NCI-H1436 treated with DMSO at 0.1 percent for 48 hours (cell line): ENCODE results near the gene WNT7A.
"Not testable (repeated sequence)": the region's sequence is repeated elsewhere in the genome, so short reads cannot be mapped to it uniquely, and the experiment has no call there.

Source experiments
- DNase-seq: peaks from one replicate; lab custom pipeline; 2025; lab: John Stamatoyannopoulos, UW

WNT7A gene

DNA sequence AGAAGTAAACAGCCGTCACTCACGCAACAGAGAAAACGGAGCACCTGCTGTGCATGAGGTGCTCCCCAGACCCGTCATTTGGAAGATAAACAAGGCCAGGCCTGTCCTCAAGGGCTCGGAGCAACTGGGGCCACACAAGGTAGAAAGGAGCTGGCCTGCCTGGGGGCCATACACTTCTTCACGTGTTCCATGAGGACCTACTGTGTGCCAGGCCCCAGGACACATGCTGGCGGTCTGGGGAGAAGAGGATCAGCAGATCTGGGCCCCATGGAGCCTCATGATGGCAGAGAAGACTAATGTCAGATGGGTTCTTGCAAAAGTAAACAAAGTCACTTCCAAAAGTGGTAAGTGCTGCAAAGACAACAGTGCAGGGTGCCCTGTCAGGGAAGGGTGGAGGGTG is 14.3 kb downstream of the WNT7A start:
- DNase-seq, result no peak

DNA sequence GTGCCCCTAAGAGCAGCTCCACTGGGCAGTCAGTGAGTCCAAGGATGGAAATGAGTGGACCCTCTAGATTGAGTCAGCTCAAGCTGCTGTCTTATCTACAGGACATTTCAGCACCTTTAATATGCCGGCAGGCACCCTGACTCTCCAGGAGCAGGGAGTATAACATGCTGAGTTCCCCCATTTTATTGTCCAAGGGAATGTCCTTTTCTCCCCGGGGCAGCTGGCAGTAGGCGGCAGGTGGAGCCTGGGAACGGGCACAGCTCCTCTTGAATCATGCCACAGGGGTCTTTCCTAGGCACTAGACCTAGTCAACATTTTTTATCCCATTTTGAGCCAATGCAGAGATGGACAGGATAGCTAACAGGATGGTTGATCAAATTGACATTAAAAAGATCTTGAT is 14.8 kb downstream of the WNT7A start:
- no peak for DNase-seq

DNA sequence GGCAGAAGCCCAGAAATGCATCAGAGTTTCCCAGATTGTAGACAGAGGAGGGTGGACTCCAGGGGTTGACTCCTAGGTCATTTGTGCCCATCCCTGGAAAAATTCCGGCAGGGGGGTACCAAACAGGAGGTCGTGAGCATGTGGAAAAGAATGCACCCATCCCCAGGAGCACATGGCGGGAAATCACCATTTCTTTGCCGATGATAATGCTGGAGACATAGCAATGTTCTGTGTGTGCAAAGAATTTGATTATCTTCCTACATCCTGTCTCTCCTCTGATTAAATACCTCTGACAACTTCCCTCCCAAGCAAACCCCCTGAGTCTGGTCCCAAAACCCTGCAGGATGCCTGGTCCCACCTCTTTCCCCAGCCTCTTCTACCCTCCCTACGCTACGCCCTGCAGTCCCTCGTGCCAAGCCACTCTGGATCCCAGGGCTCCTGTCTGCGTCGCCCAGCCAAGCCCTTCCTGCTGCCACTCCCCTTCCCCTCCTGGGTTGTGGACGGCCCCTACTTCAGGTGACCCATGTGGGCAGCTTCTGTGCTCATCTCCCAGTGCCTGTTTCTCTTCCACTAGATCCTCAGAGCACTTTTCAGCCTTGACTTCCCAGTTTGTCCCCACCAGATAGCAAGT is 15.8 kb downstream of the WNT7A start:
- DNase-seq, result no peak

DNA sequence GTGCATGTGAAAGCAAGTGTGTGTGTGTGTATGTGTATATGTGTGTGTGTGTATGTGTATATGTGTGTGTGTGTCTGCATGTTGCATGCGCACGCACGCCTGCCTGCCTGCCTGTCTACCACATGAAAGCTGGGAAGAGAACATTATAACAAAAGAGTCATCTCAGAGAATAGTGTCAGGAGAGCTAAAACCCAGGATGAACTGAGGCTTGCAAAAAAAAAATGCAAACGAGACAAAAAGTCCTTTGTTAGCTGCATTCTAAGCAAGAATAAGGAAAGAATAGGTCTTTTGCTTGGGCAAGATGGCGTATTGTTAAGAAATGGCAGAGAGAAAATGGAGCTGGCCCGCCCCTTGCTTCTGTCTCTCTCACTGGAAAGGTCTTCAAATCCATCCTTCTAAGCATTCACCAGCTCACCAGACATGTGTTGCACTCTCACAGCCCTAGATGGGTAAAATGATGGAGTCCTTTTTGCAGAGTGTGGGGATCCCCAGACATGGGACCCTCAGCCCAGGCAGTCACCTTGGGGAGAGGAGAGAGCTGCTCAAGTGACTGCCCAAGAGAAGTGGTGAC is 16.4 kb downstream of the WNT7A start:
- no peak for DNase-seq

DNA sequence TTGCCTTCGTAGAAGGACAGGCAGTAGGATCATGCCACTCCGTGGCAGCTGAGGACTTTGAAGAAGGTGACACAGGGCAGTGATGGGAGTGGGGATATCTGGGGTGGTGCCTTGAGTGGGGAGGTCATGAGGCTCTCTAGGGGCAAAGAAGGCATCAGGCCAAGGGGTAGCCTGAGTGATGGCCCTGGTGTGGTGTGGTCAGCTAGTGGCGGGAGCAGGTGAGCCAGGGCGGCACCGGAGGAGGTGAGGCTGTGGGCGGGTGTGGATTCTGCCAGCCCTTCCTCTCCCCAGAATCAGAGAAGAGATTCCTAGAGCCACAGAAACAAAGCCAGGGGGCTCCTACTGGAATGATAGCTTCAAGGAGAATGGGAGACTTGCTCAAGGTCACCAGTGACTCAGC is 18.4 kb downstream of the WNT7A start:
- no peak for DNase-seq

DNA sequence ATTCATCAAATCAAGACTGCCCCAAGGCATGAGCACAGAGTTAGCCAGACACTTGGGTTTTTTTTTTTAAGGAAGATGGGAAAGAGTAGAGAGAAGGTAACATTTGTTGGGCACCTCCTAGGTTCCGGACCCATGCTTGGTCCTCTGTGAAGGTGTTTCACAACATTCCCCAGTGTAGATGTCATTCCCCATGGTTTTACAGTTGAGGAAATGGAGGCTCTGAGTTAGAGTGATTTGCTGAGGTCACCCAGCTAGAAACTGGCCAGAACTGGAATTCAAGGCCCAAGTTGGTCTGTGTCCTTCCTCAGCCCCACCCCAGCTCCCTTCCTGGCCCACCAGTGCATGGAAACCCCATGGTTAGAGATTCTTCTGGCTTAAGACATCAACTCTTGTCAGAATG is 19.9 kb downstream of the WNT7A start:
- no peak for DNase-seq

DNA sequence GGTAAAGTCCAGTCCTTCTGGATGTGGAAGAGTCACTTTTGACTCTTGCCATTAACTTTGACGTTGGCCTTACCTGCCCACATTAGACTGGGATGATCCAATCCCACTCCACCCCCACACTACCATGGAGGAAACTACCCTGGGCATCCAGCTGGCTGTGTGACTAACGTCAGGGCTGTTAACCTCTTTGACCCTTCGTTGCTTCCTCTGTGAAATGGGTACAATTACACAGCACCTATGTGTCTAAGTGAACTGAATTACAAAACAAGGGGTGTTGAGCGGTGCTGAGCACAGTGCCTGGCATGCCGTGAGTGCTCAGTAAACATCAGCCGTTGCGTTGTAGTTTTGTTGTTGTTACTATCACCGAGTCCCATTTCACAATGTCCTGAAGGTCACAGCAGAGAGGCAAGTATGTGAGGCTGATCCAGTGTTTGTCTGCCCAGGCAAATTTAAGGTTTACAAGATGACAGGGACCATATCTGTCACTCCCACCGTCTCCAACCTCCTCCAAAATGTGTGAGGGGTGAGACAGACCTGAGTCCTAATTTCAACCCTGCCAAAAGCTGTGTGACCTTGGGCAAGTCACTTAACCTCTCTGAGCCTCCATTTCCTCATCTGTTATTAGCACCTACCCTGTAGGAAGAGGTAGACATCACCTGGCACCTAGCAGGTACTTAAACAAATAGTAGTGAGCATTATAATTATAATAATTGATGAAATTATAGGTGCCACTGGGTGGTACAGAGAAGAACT is 20.9 kb downstream of the WNT7A start:
- no peak for DNase-seq

DNA sequence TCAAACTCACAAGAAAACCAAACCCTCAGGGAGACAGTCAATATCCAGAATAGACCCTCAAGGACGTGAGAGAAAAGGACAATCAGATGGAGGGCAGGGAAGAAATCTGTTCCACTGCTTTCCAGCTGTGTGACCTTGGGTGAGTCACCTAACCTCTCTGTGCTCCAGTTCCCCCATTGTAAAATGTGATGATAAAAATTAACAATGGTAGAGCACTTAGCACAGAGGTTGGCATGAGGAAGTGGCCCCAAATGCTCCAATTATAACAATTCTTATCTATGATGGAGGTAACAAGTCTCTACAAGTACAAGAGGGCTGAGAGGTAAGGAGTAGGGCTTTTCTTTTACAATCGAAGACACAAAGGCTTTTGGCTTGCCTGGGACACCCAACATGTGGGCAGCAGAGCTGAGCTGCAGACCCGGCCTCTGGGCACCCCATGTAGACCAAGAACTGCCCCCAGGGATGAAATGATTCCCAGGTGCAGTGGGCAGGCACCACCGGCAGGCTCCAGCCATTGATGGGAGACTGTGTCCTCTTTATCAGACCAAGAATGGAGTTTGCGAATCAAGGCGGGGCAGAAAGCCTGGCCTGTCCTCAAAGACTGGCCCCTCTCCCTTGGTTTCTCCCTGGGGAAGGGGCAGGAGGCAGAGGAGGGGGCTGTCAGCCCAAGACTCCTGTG is 22.0 kb downstream of the WNT7A start:
- no peak for DNase-seq

DNA sequence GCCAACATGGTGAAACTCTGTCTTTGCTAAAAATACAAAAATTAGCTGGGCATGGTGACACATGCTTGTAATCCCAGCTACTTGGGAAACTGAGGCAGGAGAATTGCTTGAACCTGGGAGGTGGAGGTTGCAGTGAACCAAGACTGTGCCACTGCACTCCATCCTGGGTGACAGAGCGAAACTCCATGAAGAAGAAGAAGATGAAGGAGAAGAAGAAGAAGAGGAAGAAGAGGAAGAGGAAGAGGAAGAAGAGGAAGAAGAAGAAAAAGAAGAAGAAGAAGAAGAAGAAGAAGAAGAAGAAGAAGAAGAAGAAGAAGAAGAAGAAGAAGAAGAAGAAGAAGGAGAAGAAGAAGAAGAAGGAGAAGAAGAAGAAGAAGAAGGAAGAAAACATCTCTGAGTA is 23.2 kb downstream of the WNT7A start:
- DNase-seq, result not testable (repeated sequence)

DNA sequence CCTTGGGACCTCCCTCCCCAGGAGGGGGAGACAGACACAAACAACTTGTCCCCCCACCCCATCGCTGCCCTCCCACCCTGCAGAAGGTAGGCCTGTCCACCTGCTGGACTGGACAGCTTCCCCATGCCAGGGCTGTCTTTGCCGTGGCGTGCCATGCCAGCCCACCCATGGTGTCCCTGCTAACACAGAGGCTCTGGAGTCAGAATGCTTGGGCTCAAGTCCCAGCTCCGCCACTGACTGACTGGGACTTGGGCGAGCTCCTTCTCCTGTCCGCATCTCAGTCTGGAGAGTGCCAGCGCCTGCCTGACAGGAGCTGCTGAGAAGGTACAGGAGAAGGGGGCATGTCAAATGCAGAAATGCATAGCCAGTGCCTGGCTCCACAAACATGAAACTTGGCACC is 23.9 kb downstream of the WNT7A start:
- DNase-seq, result no peak

DNA sequence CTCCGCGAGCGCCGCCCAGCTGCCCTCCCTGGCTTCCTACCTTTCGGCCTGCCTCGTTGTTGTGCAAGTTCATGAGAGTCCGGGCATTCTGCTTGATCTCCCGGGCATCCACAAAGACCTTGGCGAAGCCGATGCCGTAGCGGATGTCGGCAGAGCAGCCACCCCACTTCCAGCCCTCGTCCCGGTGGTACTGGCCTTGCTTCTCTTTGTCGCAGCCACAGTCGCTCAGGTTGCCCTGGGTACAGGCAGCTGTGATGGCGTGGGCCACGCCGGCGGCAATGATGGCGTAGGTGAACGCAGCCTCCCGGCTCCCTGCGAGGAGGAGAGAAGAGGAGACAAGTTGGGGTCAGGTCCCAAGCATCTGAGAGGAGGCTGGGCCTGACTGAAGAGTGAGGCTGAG is 25.4 kb downstream of the WNT7A start:
- no peak for DNase-seq

DNA sequence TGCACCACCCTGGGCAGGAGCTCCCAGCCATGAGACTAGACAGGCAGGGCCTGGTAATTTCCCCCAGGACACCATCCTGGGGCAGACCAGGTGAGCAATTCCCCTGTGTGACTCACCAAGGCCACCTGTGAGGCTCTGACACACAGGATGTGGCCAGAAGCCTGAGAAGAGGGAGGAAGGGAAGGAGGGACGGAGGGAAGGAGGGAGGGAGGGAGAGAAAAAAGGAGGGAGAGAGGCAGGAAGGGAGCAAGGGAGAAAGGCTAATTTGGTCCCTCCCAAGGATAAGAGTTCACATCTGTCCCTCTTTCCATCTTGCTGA is 25.9 kb downstream of the WNT7A start:
- DNase-seq, result no peak

DNA sequence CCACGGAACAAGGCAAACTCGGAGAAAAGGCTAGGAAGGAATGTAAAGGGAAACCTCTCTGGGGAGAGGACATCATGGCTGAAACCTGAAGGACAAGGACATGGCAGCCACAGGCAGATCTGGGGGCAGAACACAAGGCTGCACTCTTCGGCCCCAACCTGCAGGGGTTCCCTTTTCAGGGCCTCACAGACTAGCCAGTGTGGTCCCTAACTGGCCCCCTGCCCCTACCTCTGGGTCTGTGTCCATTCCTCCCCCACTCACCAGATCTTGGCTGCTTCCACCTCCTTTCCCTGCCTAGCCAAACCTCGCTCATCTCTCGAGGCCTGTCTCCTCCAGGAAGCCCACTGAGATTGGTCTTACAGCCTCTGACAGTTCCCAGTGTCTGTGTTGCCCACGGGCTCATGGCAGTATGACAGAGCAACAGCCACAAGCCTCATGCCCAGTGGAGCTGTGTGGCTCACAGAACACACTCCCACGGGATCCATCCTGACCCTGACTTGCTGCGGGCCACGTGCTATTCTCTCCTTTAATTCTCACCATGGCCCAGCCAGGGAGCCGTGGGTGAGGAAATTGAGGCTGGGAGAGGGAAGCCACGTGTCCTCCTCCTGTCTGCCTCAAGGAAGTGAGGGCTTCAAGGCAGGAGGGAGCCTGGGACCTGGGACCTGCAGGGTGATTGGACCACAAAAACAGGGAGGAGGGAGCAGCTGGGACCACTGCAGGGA is 26.5 kb downstream of the WNT7A start:
- DNase-seq, result no peak

DNA sequence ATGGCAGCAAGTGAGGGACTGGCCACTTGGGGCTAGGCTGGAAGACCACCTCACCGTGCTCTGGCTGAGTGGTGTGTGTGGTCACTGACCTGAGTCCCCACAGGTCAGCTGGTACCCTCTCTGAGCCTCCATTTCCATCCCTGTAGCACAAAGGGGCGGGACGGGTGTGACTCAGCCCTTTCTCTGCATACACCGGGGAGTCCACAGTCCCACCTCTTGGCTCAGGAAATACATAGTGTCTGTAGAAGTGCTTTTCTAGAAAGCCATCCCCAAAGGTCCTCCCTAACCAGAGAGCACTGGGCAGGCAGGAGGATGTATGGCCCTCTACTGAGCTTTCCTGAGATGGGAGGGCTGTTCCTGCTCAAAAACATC is 27.2 kb downstream of the WNT7A start:
- DNase-seq, result no peak

DNA sequence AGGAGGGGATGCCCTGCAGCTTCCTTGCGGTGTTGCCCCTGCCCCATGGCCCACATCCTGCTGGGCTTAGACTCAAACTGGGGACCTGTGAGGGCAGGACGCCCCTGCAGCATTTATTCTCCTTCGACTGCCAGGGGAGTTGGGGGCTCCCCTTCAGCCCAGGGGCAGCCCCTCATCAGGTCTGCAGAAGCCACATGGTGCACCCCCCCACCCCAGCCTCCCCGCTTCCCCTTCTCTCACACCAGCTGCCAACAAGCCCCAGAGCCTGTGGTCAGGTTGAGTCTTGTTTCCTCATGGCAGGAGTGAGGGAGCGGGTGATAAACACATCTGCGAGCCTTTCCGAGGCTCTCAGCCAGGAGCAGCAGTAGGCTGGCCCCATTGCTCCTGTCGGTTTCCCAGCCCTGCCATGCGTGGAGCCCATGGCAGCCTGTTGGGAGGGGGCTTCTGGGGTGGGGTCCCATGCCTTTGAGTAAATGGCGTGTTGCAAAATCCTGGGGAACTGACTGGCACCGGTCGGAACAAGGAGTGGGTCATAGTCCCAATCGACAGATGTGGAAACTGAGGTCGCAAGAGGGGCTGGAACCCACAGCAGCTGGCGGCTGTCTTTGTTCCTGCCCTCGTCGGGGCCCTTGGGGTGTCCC is 27.8 kb downstream of the WNT7A start:
- DNase-seq, result no peak

DNA sequence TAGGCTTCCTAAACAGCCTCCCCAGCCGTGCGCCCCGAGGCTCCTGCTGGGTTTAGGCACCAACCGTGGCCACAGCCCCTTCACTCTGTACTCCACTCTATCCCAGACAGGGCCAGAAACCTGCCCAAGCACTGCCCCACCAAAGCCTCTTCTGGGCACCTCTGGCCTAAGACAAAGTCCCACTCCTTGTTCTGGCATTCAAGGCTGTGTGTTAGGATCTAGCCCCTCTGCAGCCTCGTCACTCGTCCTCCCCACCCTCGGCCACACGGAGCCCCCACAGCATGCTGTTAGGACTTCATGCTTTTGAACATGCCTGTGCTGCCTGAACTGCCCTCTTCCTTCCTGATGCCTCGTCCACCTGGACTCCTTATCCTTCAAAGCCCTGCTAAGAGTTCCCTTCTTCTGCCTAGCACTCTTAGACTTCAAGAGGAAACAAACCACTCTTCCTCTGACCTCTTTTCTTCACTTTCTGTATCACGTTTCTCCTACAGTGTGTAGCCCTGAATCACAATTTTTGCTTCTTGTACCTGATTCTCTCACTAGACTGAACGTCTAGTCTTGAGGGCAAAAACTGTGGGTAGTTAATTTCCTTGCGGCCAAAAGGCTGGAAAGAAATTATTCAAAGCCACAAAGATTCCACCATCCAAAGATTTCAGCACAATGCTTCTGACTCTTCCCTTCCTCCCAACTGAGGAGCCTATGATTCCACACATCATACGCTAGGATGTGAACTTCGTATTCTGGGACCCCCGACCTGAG is 28.6 kb downstream of the WNT7A start:
- DNase-seq, result no peak

DNA sequence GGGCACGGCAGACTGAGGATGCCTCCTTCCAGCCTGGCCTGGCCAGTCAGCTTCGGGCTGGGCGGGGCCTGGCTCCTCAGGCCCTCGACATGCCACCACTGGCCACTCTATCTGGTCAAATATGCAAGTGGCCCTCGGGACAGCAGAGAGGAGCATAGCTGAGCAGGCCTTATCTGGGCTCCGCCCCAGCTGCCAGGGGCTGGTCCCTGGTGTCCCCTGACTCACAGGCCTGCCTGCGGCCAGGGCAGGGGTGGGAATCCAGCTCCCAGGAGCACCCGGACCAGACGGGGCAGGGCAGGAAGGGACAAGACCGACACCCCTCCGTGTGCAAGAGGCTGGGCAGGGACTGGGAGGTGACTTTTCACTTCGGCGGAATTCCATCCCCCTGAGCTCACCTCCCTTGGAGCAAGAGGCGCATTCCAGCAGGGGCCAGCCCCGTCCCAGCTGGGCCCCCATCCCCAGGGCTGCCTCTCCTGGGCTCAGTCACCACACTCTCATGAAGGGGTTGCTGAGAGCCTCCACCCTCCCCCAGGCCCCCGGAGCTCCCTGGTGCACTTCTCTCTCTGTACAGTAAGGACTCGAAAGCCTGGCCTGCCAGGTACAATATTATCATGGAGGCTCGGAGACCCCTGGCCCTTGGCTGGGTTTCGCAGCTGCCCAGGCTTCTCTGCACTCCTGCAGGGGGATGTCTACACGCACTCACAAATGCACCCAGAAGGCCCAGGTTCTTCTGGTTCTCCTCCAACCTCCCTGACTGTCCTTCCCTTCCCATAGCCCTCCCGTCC is 29.5 kb downstream of the WNT7A start:
- DNase-seq, result no peak

DNA sequence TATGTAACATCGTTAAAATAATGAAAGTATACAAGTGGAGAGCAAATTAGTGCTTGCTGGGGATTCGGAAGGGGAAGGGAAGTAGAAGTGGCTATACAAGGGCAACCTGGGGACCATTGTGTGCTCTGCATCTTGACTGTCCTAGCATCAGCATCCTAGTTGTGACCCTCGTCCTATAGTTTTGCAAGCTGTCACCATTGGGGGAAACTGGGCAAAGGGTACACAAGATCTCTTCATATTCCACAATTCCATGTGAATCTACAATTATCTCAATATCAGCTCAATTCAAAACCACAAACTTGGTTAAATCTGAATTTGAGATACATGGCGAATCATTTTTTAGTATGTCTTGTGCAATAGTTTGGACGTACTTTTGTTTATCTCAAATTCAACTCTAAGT is 30.9 kb downstream of the WNT7A start:
- DNase-seq, result no peak

DNA sequence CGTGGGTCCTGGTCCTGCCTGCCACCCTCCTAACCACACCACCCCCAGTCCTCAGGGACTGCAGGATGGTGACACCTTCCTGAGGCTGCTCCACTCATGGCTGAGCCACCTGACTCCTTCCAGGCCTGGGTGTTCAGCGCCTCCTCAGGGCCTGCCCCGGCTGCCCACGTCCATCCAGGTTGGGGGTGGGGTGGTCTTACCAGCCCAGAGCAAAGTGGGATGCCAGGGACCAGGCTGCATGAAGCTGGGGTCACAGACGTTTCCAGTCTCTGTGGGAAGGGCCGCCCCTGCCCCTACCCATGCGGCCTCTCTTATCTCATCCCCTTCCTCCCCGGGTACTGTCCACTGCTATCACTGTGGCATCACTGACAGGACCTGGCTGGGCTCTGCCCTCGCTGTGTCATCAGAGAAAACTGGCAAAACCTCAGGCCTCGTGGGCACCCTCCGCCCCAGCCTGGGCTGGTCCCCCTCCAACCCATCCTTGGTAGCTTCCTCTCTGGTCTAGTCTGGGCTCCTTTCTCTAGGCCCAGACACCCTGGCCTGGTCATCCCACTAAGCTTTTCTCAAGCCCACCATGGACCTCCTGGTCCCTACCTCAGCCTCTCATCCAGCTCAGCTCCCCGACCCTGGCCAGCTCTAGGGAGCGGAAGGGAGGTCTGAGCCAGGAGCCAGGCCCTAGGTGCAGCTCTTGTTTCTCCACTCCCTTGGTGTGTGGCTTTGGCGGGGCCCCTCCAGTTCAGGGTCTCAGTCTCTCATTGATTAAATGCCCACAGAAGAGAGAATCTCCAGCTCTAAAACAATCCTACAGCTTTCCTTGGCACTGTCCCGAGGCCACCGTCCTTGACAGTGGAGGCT is 32.9 kb downstream of the WNT7A start:
- no peak for DNase-seq

DNA sequence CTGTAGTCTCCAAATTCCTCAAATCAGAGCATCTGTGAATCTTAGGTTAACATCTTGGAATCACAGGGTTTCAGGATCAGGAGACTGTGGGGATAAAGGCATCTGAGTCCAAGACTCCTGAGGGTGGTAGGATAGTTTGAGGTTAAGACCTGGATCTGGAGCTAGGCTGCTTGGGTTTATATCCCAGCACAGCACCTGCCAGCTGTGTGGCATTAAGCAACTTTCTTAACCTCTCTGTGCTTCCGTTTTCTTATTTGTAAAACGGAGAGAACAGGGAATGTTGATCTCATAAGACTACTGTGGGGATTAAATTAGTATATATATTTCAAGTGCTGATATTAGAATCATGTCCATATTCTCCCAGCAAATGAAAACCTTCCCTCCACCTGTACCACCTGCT is 33.6 kb downstream of the WNT7A start:
- DNase-seq, result no peak
